SK-N-SH (cell line): ENCODE results near the gene ADD3.
"Not testable (repeated sequence)": the region's sequence is repeated elsewhere in the genome, so short reads cannot be mapped to it uniquely, and the experiment has no call there.

ENCODE experiments used
- ELF1 ChIP-seq: IDR thresholded peaks from 2 replicates; pipeline ENCODE4 v1.4.0; 2012
- EP300 ChIP-seq, 2 experiments: IDR thresholded peaks; 2 replicates each; pipeline versions ENCODE4 v1.4.0 to v1.6.1; 2012; ENCODE audit warnings: borderline replicate concordance in 1 of 2, low read depth in 1 of 2, low read length in 1 of 2
- EZH2phosphoT487 ChIP-seq: fragments of 200-600 bp; sonication (generic); IDR thresholded peaks from 2 replicates; pipeline ENCODE4 v1.6.1; 2017; ENCODE audit warnings: low read depth, mixed run types, mild to moderate bottlenecking, antibody characterized with exemption, moderate library complexity, borderline replicate concordance
- GABPA ChIP-seq: IDR thresholded peaks from 2 replicates; pipeline ENCODE4 v1.4.0; 2012; ENCODE audit warnings: low read depth, mild to moderate bottlenecking
- MXI1 ChIP-seq: IDR thresholded peaks from 2 replicates; pipeline ENCODE4 v1.6.1; 2012; ENCODE audit warnings: mild to moderate bottlenecking, low read depth, low read length, improper control_type of control experiment
- RAD21 ChIP-seq: IDR thresholded peaks from 2 replicates; pipeline ENCODE4 v1.6.1; 2012; ENCODE audit warnings: mild to moderate bottlenecking, low read length
- RFX5 ChIP-seq: IDR thresholded peaks from 2 replicates; pipeline ENCODE4 v1.6.1; 2012; ENCODE audit warnings: mild to moderate bottlenecking, improper control_type of control experiment, low read length
- SMC3 ChIP-seq: IDR thresholded peaks from 2 replicates; pipeline ENCODE4 v1.6.1; 2012; ENCODE audit warnings: low read depth, low read length, improper control_type of control experiment
- TAF1 ChIP-seq: IDR thresholded peaks from 2 replicates; pipeline ENCODE4 v1.6.1; 2012; ENCODE audit warnings: low read depth, mild to moderate bottlenecking, low read length, moderate library complexity, borderline replicate concordance
- YY1 ChIP-seq: IDR thresholded peaks from 2 replicates; pipeline ENCODE4 v1.4.0; 2012; ENCODE audit warnings: low read depth, mild to moderate bottlenecking
- TF ChIP-seq, protein P1 (sequence below): fragments of 200-600 bp; sonication (generic); IDR thresholded peaks from 2 replicates; pipeline ENCODE4 v1.6.1; 2017; ENCODE audit warnings: antibody characterized with exemption, mild to moderate bottlenecking, moderate library complexity
- TF ChIP-seq, protein P2 (sequence below): fragments of 150-350 bp; IDR thresholded peaks from 2 replicates; pipeline ENCODE4 v1.6.1; 2017; ENCODE audit warnings: antibody characterized with exemption, low read length, low read depth, borderline replicate concordance
- TF ChIP-seq, protein P3 (sequence below): IDR thresholded peaks from 2 replicates; pipeline ENCODE4 v1.4.0; 2012; ENCODE audit warnings: low read depth, borderline replicate concordance
- TF ChIP-seq, protein P4 (sequence below): IDR thresholded peaks from 2 replicates; pipeline ENCODE4 v1.4.0; 2012; ENCODE audit warnings: low read depth

DNA sequence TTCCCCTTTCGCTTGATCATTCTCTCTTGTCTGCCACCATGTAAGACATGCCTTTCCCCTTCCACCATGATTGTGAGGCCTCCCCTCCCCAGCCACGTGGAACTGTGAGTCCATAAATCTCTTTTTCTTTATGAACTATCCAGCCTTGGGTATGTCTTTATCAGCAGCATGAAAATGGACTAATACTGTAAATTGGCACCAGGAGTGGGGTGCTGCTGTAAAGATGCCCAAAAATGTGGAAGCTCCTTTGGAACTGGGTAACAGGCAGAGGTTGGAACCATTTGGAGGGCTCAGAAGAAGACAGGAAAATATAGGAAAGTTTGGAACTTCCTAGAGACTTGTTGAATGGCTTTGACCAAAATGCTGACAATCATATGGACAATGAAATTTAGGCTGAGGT is 40.4 kb downstream of the ADD3 start:
- TF ChIP-seq, protein P1, sequence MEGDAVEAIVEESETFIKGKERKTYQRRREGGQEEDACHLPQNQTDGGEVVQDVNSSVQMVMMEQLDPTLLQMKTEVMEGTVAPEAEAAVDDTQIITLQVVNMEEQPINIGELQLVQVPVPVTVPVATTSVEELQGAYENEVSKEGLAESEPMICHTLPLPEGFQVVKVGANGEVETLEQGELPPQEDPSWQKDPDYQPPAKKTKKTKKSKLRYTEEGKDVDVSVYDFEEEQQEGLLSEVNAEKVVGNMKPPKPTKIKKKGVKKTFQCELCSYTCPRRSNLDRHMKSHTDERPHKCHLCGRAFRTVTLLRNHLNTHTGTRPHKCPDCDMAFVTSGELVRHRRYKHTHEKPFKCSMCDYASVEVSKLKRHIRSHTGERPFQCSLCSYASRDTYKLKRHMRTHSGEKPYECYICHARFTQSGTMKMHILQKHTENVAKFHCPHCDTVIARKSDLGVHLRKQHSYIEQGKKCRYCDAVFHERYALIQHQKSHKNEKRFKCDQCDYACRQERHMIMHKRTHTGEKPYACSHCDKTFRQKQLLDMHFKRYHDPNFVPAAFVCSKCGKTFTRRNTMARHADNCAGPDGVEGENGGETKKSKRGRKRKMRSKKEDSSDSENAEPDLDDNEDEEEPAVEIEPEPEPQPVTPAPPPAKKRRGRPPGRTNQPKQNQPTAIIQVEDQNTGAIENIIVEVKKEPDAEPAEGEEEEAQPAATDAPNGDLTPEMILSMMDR: not testable (repeated sequence)
- TF ChIP-seq, protein P2, sequence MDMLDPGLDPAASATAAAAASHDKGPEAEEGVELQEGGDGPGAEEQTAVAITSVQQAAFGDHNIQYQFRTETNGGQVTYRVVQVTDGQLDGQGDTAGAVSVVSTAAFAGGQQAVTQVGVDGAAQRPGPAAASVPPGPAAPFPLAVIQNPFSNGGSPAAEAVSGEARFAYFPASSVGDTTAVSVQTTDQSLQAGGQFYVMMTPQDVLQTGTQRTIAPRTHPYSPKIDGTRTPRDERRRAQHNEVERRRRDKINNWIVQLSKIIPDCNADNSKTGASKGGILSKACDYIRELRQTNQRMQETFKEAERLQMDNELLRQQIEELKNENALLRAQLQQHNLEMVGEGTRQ: not testable (repeated sequence)
- TF ChIP-seq, protein P3, sequence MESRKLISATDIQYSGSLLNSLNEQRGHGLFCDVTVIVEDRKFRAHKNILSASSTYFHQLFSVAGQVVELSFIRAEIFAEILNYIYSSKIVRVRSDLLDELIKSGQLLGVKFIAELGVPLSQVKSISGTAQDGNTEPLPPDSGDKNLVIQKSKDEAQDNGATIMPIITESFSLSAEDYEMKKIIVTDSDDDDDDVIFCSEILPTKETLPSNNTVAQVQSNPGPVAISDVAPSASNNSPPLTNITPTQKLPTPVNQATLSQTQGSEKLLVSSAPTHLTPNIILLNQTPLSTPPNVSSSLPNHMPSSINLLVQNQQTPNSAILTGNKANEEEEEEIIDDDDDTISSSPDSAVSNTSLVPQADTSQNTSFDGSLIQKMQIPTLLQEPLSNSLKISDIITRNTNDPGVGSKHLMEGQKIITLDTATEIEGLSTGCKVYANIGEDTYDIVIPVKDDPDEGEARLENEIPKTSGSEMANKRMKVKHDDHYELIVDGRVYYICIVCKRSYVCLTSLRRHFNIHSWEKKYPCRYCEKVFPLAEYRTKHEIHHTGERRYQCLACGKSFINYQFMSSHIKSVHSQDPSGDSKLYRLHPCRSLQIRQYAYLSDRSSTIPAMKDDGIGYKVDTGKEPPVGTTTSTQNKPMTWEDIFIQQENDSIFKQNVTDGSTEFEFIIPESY: not testable (repeated sequence)
- not testable (repeated sequence) for TF ChIP-seq TAF1; EP300 (IDR thresholded peaks at IDR 0.05; ENCODE audit: borderline replicate concordance in 1 of 2, low read depth in 1 of 2, low read length in 1 of 2); EZH2phosphoT487; ELF1; RFX5; RAD21; MXI1; YY1; SMC3; GABPA
- TF ChIP-seq, protein P4, sequence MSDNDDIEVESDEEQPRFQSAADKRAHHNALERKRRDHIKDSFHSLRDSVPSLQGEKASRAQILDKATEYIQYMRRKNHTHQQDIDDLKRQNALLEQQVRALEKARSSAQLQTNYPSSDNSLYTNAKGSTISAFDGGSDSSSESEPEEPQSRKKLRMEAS: not testable (repeated sequence)
